Naive thymus-derived CD4-positive, alpha-beta T cell (primary cell): ENCODE results near the gene GZMA. TPM values are rescaled to one million over a fixed set of nuclear protein-coding genes. Genes with fewer than 3 reads are reported as not detected.
A peak's percentile ranks its signal among the peaks of the same experiment; 100 is the strongest.

ENCODE experiments used
- ATAC-seq: fragments of 150-1000 bp; cut with Tn5 transposase; 2 replicates; pipeline ENCODE4 v1.10.0; 2021; ENCODE audit warnings: mild to moderate bottlenecking, moderate library complexity
- CTCF ChIA-PET: fragments of 350-600 bp; sonication (Branson Sonifier 250); formaldehyde crosslinking; loops from one replicate; lab custom pipeline; 2021; ENCODE audit warnings: antibody characterized with exemption; lab: Charles Lee
- POLR2A ChIA-PET: fragments of 350-600 bp; sonication (Branson Sonifier 250); formaldehyde crosslinking; loops from one replicate; lab custom pipeline; 2021; ENCODE audit warnings: antibody characterized with exemption, inconsistent platforms; lab: Charles Lee
- DNase-seq, 9 donors: peaks; one replicate each; pipeline versions ENCODE4 v3.0.0 to v3.0.0-alpha.2; 2020 to 2022; ENCODE audit warnings: mixed read lengths in 1 of 9
- H3K27ac ChIP-seq: one replicate; pipeline ENCODE4 v1.7.0; 2013; ENCODE audit warnings: mild to moderate bottlenecking, low read depth, low read length, moderate library complexity
- H3K27me3 ChIP-seq, 2 donors: one replicate each; pipeline ENCODE4 v1.7.0; 2013; ENCODE audit warnings: low read length in 2 of 2, mild to moderate bottlenecking in 2 of 2, moderate library complexity in 2 of 2; ENCODE audit not compliant: control insufficient read depth in 2 of 2, insufficient read depth in 2 of 2
- H3K36me3 ChIP-seq, 3 experiments: 1 replicate in 2 of 3; 2 replicates in 1 of 3; pipeline ENCODE4 v1.7.0; 2013; ENCODE audit warnings: low read length in 3 of 3, mild to moderate bottlenecking in 3 of 3, moderate library complexity in 1 of 3; ENCODE audit not compliant: insufficient read depth in 3 of 3, control insufficient read depth in 2 of 3
- H3K4me1 ChIP-seq, 2 donors: one replicate each; pipeline ENCODE4 v1.7.0; 2013; ENCODE audit warnings: low read length in 2 of 2, mild to moderate bottlenecking in 2 of 2, moderate library complexity in 1 of 2; ENCODE audit not compliant: control insufficient read depth in 2 of 2, insufficient read depth in 2 of 2
- H3K4me3 ChIP-seq: 2 replicates; pipeline ENCODE4 v1.7.0; 2013; ENCODE audit warnings: mild to moderate bottlenecking, low read length
- H3K9me3 ChIP-seq, 3 experiments: 1 replicate in 2 of 3; 2 replicates in 1 of 3; pipeline ENCODE4 v1.7.0; 2013; ENCODE audit warnings: low read length in 3 of 3; ENCODE audit not compliant: control insufficient read depth in 2 of 3
- H3K27ac Mint-ChIP-seq, 9 donors: one replicate each; pipeline ENCODE4 v1.8.0; 2020 to 2022; ENCODE audit warnings: mixed read lengths in 9 of 9, mild to moderate bottlenecking in 8 of 9, moderate library complexity in 5 of 9, inconsistent platforms in 2 of 9
- H3K27me3 Mint-ChIP-seq, 5 donors: one replicate each; pipeline ENCODE4 v1.8.0; 2021 to 2022; ENCODE audit warnings: mixed read lengths in 5 of 5, mild to moderate bottlenecking in 1 of 5
- H3K36me3 Mint-ChIP-seq, 5 donors: one replicate each; pipeline ENCODE4 v1.8.0; 2020 to 2022; ENCODE audit warnings: mixed read lengths in 5 of 5, mild to moderate bottlenecking in 3 of 5, inconsistent platforms in 1 of 5
- H3K4me1 Mint-ChIP-seq, 7 donors: one replicate each; pipeline ENCODE4 v1.8.0; 2020 to 2022; ENCODE audit warnings: mixed read lengths in 7 of 7, mild to moderate bottlenecking in 3 of 7, inconsistent platforms in 1 of 7
- H3K4me3 Mint-ChIP-seq, 10 donors: one replicate each; pipeline ENCODE4 v1.8.0; 2020 to 2022; ENCODE audit warnings: mild to moderate bottlenecking in 10 of 10, mixed read lengths in 10 of 10, moderate library complexity in 6 of 10, inconsistent platforms in 2 of 10
- H3K9me3 Mint-ChIP-seq, 11 donors: one replicate each; pipeline ENCODE4 v1.8.0; 2020 to 2022; ENCODE audit warnings: mixed read lengths in 11 of 11, mild to moderate bottlenecking in 4 of 11, inconsistent platforms in 1 of 11, moderate library complexity in 1 of 11
- intact Hi-C, 2 donors: fragments of 100-400 bp; cut with micrococcal nuclease; formaldehyde crosslinking; loops; one replicate each; pipeline ENCODE4 v1.15.1; 2023
- polyA plus RNA-seq, 2 donors: library from polyadenylated mRNA; unstranded; fragments of 300-500 nt; fragmentation: Illumina TruSeq; gene quantifications; one replicate each; pipeline ENCODE4 v1.2.3, GENCODE V29; 2021
- total RNA-seq, 6 experiments: library from RNA in 5 of 6; stranded (reverse) in 5 of 6; gene quantifications; 1 replicate in 5 of 6; 2 replicates in 1 of 6; pipeline ENCODE4 v1.2.3 and lab custom pipeline; 2021 to 2026

GZMA gene
- 1,000 to 10,000 TPM in 1 of 5 experiments, 10 to 100 TPM in 2, 1 to 10 TPM in 2; 2.0 to 1,076 (median 10.9) TPM for total RNA-seq
- polyA plus RNA-seq: 10 to 100 TPM in 1 of 2 donors, 1 to 10 TPM in 1; 4.5 to 13.8 TPM
- total RNA-seq (lab: John Stamatoyannopoulos, UW): 1.5 reads per million, percentile 4 among the genes with 10 or more reads in this experiment

DNA sequence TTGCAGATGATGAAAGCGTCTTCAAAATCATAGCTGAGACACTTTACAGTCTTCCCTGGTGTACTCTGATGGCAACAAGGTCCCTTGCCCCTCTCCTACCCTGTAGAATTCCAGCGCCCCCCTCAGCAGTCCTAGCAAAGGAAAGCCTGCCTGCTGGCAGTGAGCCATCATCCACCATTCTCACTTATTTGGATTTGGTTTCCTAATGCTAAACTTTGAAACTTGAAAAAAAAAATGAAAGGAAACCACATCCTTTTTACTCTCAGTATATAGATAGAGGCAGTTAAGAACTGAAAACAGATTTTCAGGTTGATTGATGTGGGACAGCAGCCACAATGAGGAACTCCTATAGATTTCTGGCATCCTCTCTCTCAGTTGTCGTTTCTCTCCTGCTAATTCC is at the start of gene GZMA:
Gene GZMA (plus strand): TSS at position 299 of the 400 bp plus-strand sequence. CDS start 37 bp downstream, at position 336.
- Histone ChIP-seq H3K4me1 (peaks cover 42 to 47% of the 10 kb centered on the region in 2 donors), H3K27me3 (no peaks in the 10 kb centered on the region), H3K27ac (peak within 1 kb of the TSS; percentile 21), H3K9me3 (peaks cover 0 to 4% (median 0%) of the 10 kb centered on the region in 3 experiments), H3K4me3 (peak within 1 kb of the TSS; percentile 66), H3K36me3 (no peaks in the 10 kb centered on the region)
- Mint-ChIP-seq H3K27ac (peak within 1 kb of the TSS; percentile 77 to 93 (median 90)), H3K36me3 (peaks cover 12 to 71% (median 17%) of the 10 kb centered on the region in 5 donors), H3K4me1 (peaks cover 44 to 92% (median 80%) of the 10 kb centered on the region in 7 donors), H3K4me3 (peak within 1 kb of the TSS; percentile 83 to 93 (median 89)), H3K9me3 (peaks cover 8 to 35% (median 22%) of the 10 kb centered on the region in 11 donors), H3K27me3 (no peaks in the 10 kb centered on the region)
- intact Hi-C loops: loop anchor here (1.0 to 10.0 kb wide), 11 partner anchors 30 to 662 kb away; partner anchors contain the start of genes ESM1 (in 1 of the 2) and SNX18 (in 1 of the 2)
- peak; percentile 87 for ATAC-seq
- CTCF ChIA-PET: interaction anchor here (2.6 to 4.6 kb wide), 3 partner anchors 43 to 159 kb away, joined by 10 to 32 read pairs (median 25); no protein-coding TSS in a partner anchor
- peak in 8 of 9 donors; percentile 47 to 86 (median 80) for DNase-seq
- POLR2A ChIA-PET: interaction anchor here (1.2 to 2.5 kb wide), 5 partner anchors 30 to 158 kb away, joined by 3 to 8 read pairs (median 5); no protein-coding TSS in a partner anchor

GRCh38 chr5:55055183-55055582 is 47.3 kb upstream of the GZMA start:
- intact Hi-C loops: no loop called here
- ATAC-seq (no peak), DNase-seq (no peak)
- H3K9me3 ChIP-seq: peaks cover 0 to 14% (median 0%) of the 10 kb centered on the region in 3 experiments
- H3K4me1 ChIP-seq: no peaks in the 10 kb centered on the region
- Mint-ChIP-seq H3K27me3 (peaks cover 0 to 3% (median 0%) of the 10 kb centered on the region in 5 donors), H3K4me3 (no peak overlapping the region), H3K36me3 (peaks cover 0 to 66% (median 14%) of the 10 kb centered on the region in 5 donors), H3K27ac (no peak overlapping the region), H3K4me1 (peaks cover 0 to 34% (median 2%) of the 10 kb centered on the region in 7 donors), H3K9me3 (peaks cover 4 to 49% (median 18%) of the 10 kb centered on the region in 11 donors)
- CTCF ChIA-PET: interaction anchor here (1.5 kb wide), 1 partner anchor 18 kb away, joined by 3 read pairs; no protein-coding TSS in a partner anchor
- POLR2A ChIA-PET: interaction anchor here (0.7 kb wide), 1 partner anchor 396 kb away, joined by 3 read pairs; no protein-coding TSS in a partner anchor
- no peak overlapping the region for H3K27ac ChIP-seq
- no peaks in the 10 kb centered on the region for H3K27me3 ChIP-seq
- no peak overlapping the region for H3K4me3 ChIP-seq
- H3K36me3 ChIP-seq: no peaks in the 10 kb centered on the region

DNA sequence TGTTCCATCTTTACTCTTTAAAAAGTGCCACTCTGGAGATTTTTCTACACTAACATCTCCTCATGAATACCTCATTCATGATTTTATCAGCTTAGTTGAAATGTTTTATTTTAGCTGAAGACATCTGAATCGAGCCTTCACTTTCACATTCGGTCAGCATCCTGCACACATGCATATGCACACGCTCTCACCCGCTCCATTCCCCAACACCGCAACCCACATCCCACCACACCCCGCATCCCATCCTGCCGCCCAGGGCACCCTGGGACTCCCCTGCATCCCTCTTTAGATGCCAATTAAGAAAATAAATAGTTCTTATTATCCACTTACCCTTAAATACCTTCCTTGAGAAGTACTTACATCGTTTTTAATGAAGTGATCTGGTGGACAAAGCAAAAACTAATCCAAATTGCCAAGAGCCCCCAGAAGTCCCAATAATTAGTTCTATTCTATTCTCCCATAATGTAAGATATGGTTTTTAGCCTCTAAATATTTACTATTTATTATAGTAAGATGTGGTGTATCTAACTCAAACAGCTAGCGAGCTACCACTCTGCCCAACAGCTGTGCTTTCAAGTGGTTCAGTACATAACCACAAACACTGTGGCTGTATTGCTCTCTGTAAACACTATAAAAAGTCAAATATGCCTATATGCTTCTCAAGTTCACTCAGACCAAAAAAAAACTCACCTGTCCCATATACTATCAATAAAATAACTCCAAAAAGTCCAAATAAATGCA is 40.2 kb upstream of the GZMA start:
- ChIA-PET POLR2A (interaction anchor here (0.7 to 2.5 kb wide), 12 partner anchors 10 to 118 kb away, joined by 3 to 16 read pairs (median 4); no protein-coding TSS in a partner anchor), CTCF (interaction anchor here (0.6 to 1.7 kb wide), 6 partner anchors 12 to 118 kb away, joined by 3 to 10 read pairs (median 4); no protein-coding TSS in a partner anchor)
- Histone ChIP-seq H3K27ac (no peak overlapping the region), H3K27me3 (no peaks in the 10 kb centered on the region), H3K36me3 (no peaks in the 10 kb centered on the region), H3K4me1 (peaks cover 26 to 30% of the 10 kb centered on the region in 2 donors), H3K9me3 (no peaks in the 10 kb centered on the region), H3K4me3 (peak overlapping the region; percentile 33)
- H3K4me3 Mint-ChIP-seq: peak overlapping the region; percentile 43 to 94 (median 82)
- peak overlapping the region; percentile 17 to 98 (median 62) for H3K27ac Mint-ChIP-seq
- peaks cover 0 to 66% (median 3%) of the 10 kb centered on the region in 5 donors for H3K36me3 Mint-ChIP-seq
- ATAC-seq: peak; percentile 81
- DNase-seq: peak in 7 of 9 donors; percentile 25 to 71 (median 46)
- H3K27me3 Mint-ChIP-seq: peaks cover 0 to 7% (median 0%) of the 10 kb centered on the region in 5 donors
- H3K9me3 Mint-ChIP-seq: peaks cover 0 to 43% (median 0%) of the 10 kb centered on the region in 11 donors
- H3K4me1 Mint-ChIP-seq: peaks cover 28 to 80% (median 67%) of the 10 kb centered on the region in 7 donors
- intact Hi-C loops: loop anchor here (1.0 to 5.0 kb wide), 10 partner anchors 10 to 416 kb away; partner anchors contain the start of gene GZMA (in 2 of the 2)

DNA sequence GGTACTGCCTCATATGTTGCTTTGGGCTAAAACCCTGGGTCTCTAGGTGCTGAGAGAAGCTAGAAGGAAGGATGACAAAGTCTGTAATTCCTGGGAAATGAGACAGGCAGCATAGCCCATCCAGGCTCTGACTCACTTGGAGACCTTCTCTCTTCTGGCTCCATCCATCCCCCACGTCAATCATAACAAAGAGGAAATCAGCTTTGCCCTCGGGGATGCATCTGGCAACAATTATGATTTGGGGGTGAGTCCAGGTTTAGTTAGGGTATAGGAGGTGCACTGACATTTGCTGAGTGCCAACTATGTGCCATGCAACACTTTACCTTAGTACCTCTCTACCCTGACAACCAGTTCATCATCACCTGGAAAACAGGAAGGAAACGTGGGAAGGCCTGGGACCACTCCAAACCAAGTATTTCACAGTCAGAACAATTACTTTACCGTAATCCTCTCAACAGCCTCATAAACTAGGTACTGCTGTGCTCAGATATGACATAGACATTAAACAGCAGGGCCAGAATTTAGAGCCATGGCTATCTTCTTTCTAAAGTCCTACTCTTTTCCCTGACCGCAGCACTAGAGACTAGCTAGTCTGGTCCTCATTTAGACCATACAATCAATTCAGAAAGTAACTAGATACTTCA is 39.1 kb upstream of the GZMA start:
- H3K27me3 Mint-ChIP-seq: peaks cover 0 to 7% (median 0%) of the 10 kb centered on the region in 5 donors
- ChIA-PET CTCF (interaction anchor here (0.9 kb wide), 1 partner anchor 79 kb away, joined by 3 read pairs; no protein-coding TSS in a partner anchor), POLR2A (interaction anchor here (1.0 to 2.3 kb wide), 3 partner anchors 11 to 33 kb away, joined by 3 to 14 read pairs (median 13); no protein-coding TSS in a partner anchor)
- no peak for DNase-seq
- Histone ChIP-seq H3K36me3 (no peaks in the 10 kb centered on the region), H3K4me1 (peaks cover 26 to 30% of the 10 kb centered on the region in 2 donors), H3K4me3 (no peak overlapping the region), H3K27ac (no peak overlapping the region), H3K27me3 (no peaks in the 10 kb centered on the region), H3K9me3 (no peaks in the 10 kb centered on the region)
- H3K4me1 Mint-ChIP-seq: peaks cover 28 to 80% (median 68%) of the 10 kb centered on the region in 7 donors
- H3K27ac Mint-ChIP-seq: peak overlapping the region in 5 of 9 donors; percentile 24 to 98 (median 39)
- peaks cover 0 to 38% (median 0%) of the 10 kb centered on the region in 11 donors for H3K9me3 Mint-ChIP-seq
- intact Hi-C loops: loop anchor here (1.0 to 5.0 kb wide), 3 partner anchors 9 to 157 kb away; no protein-coding TSS in a partner anchor
- H3K4me3 Mint-ChIP-seq: peak overlapping the region in 7 of 10 donors; percentile 6 to 87 (median 73)
- peaks cover 0 to 61% (median 3%) of the 10 kb centered on the region in 5 donors for H3K36me3 Mint-ChIP-seq
- no peak for ATAC-seq

DNA sequence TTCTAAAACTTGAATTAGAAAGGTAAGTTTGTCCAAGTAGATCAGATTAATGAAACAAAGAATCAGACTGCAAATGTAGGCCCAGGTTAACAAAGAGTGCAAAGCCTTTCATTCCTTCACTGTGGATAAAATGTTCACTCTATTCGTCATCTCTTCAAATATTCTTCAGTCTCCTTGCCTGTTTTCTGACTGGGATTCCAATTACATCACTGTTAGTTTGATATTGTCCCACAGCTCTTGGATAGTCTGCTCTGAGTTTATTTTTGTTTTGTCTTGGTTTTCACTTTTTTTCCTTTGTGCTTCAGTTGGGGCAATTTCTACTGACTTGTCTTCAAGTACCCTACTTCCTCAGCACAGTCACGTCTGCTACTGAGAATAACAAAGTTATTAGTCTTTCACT is 38.5 kb upstream of the GZMA start:
- ATAC-seq: no peak
- Mint-ChIP-seq H3K36me3 (peaks cover 0 to 58% (median 3%) of the 10 kb centered on the region in 5 donors), H3K9me3 (peaks cover 0 to 34% (median 0%) of the 10 kb centered on the region in 11 donors), H3K27ac (peak overlapping the region in 6 of 9 donors; percentile 21 to 77 (median 32)), H3K4me3 (peak overlapping the region in 3 of 10 donors; percentile 8 to 53 (median 52)), H3K27me3 (peaks cover 0 to 4% (median 0%) of the 10 kb centered on the region in 5 donors), H3K4me1 (peaks cover 28 to 76% (median 68%) of the 10 kb centered on the region in 7 donors)
- intact Hi-C loops: loop anchor here (1.0 to 5.0 kb wide), 3 partner anchors 8 to 157 kb away; no protein-coding TSS in a partner anchor
- H3K4me3 ChIP-seq: no peak overlapping the region
- no peaks in the 10 kb centered on the region for H3K9me3 ChIP-seq
- H3K27ac ChIP-seq: no peak overlapping the region
- CTCF ChIA-PET: interaction anchor here (0.9 kb wide), 1 partner anchor 80 kb away, joined by 3 read pairs; no protein-coding TSS in a partner anchor
- H3K4me1 ChIP-seq: peaks cover 26 to 30% of the 10 kb centered on the region in 2 donors
- POLR2A ChIA-PET: interaction anchor here (1.0 kb wide), 1 partner anchor 11 kb away, joined by 3 read pairs; no protein-coding TSS in a partner anchor
- no peaks in the 10 kb centered on the region for H3K36me3 ChIP-seq
- no peaks in the 10 kb centered on the region for H3K27me3 ChIP-seq
- DNase-seq: no peak
